Measurements from ENCODE around the gene A4GALT. TPM values are rescaled to one million over a fixed set of nuclear protein-coding genes. Genes with fewer than 3 reads are reported as not detected.

A4GALT gene
- total and polyA plus RNA-seq, 2 of the 13 experiments (the other 11 are each of a cell fraction or from before 2014, with no cell fraction given) = 0.09 to 1.1 TPM

- no peak for TF ChIP-seq EZH2 (conservative IDR thresholded peaks at IDR 0.05; ENCODE audit: low read depth, low read length)
- peak; percentile 79 for TF ChIP-seq ZBTB38 (CRISPR knock-in tag; IDR thresholded peaks at IDR 0.05)
- TF ChIP-seq GATAD1 (CRISPR knock-in tag; IDR thresholded peaks at IDR 0.05) = peak; percentile 69
- peak; percentile 88; the same call in 1 of the 2 replicates for TF ChIP-seq ZNF557 (CRISPR knock-in tag; IDR thresholded peaks at IDR 0.05)
- TF ChIP-seq ZFP36L1 (CRISPR knock-in tag; IDR thresholded peaks at IDR 0.05) = 0 out of 2 replicates have a peak, but pooled peaks have one; percentile 53
- peak; percentile 65; the same call in 1 of the 2 replicates for TF ChIP-seq SIX1 (CRISPR knock-in tag; IDR thresholded peaks at IDR 0.05; ENCODE audit: borderline replicate concordance)
- peak; percentile 41 for TF ChIP-seq AGO1 (IDR thresholded peaks at IDR 0.05; ENCODE audit: low read depth, low read length, poor library complexity, severe bottlenecking)
- TF ChIP-seq U2AF2 (IDR thresholded peaks at IDR 0.05; ENCODE audit: low read depth, low read length) = no peak
- TF ChIP-seq PAF1 (CRISPR knock-in tag; IDR thresholded peaks at IDR 0.05) = no peak
- TF ChIP-seq ZNF552 (CRISPR knock-in tag; IDR thresholded peaks at IDR 0.05; ENCODE audit: borderline replicate concordance) = peak; percentile 59
- no peak for TF ChIP-seq ZHX1 (CRISPR knock-in tag; IDR thresholded peaks at IDR 0.05; ENCODE audit: low read depth)
- TF ChIP-seq ZNF773 (CRISPR knock-in tag; IDR thresholded peaks at IDR 0.05; ENCODE audit: borderline replicate concordance) = 0 out of 2 replicates have a peak, but pooled peaks have one; percentile 30
- TF ChIP-seq MEIS2 (CRISPR knock-in tag; IDR thresholded peaks at IDR 0.05) = peak; percentile 95
- TF ChIP-seq MED8 (CRISPR knock-in tag; IDR thresholded peaks at IDR 0.05; ENCODE audit: insufficient replicate concordance) = peak; percentile 71
- TF ChIP-seq KAT7 (CRISPR knock-in tag; IDR thresholded peaks at IDR 0.05; ENCODE audit: borderline replicate concordance) = peak; percentile 75; the same call in 1 of the 2 replicates
- TF ChIP-seq TOE1 (CRISPR knock-in tag; IDR thresholded peaks at IDR 0.05) = 0 out of 2 replicates have a peak, but pooled peaks have one; percentile 45
- TF ChIP-seq TCF12 (IDR thresholded peaks at IDR 0.05) = no peak
- no peak; the same call in 1 of the 2 replicates for TF ChIP-seq TCF12 (CRISPR knock-in tag; IDR thresholded peaks at IDR 0.05)
- no peak for TF ChIP-seq SYNCRIP (IDR thresholded peaks at IDR 0.05; ENCODE audit: insufficient read depth, low read depth, low read length)
- TF ChIP-seq STAT5B (CRISPR knock-in tag; IDR thresholded peaks at IDR 0.05) = no peak
- 0 out of 2 replicates have a peak, but pooled peaks have one; percentile 45 for TF ChIP-seq ZNF530 (CRISPR knock-in tag; IDR thresholded peaks at IDR 0.05; ENCODE audit: low read depth)
- peak; percentile 87 for TF ChIP-seq PHF21A (CRISPR knock-in tag; IDR thresholded peaks at IDR 0.05)
- peak; percentile 54; the same call in 1 of the 2 replicates for TF ChIP-seq NAIF1 (CRISPR knock-in tag; IDR thresholded peaks at IDR 0.05; ENCODE audit: borderline replicate concordance)
- peak; percentile 64 for TF ChIP-seq POLR2AphosphoS5 (IDR thresholded peaks at IDR 0.05; ENCODE audit: low read depth, low read length)
- 0 out of 2 replicates have a peak, but pooled peaks have one; percentile 11 for TF ChIP-seq ZNF569 (CRISPR knock-in tag; IDR thresholded peaks at IDR 0.05; ENCODE audit: borderline replicate concordance)
- TF ChIP-seq ZNF639 (CRISPR knock-in tag; conservative IDR thresholded peaks at IDR 0.05) = peak; percentile 73; the same call in 1 of the 2 replicates
Measured at GRCh38 chr22:42648368-42649245, 72.1 kb downstream of the A4GALT start (continued).

Measured in HepG2 (cell line).